RWPE1 (cell line): ENCODE data around the gene FOLR2.
A peak's percentile ranks its signal among the peaks of the same experiment; 100 is the strongest.

Source experiments
- CTCF ChIA-PET: fragments of 350-600 bp; sonication (Branson Sonifier 250); formaldehyde crosslinking; extraction: SDS; loops from one replicate; lab custom pipeline; 2021; lab: Yijun Ruan, JAX
- POLR2A ChIA-PET: fragments of 400-600 bp; formaldehyde crosslinking; extraction: SDS; loops from one replicate; lab custom pipeline; 2020; ENCODE audit warnings: antibody characterized with exemption; ENCODE audit not compliant: low non-redundant PET; lab: Yijun Ruan, JAX
- DNase-seq: peaks from one replicate; pipeline ENCODE4 v3.0.0; 2012; ENCODE audit warnings: low spot score
- H3K27ac ChIP-seq: fragments of 450-650 bp; 2 replicates; pipeline ENCODE4 v1.5.1; 2017
- CTCF ChIP-seq: fragments of 450-650 bp; conservative IDR thresholded peaks from 2 replicates; pipeline ENCODE4 v1.5.1; 2017; ENCODE audit warnings: low read depth, mild to moderate bottlenecking

The FOLR2 gene

GRCh38 chr11:72240461-72241290, 24.1 kb downstream of the FOLR2 start:
- ChIA-PET POLR2A (no interaction called here), CTCF (interaction anchor here (0.6 to 1.0 kb wide), 2 partner anchors 9 to 215 kb away, joined by 3 read pairs; no protein-coding TSS in a partner anchor)
- H3K27ac ChIP-seq = peak overlapping the region; percentile 76
- TF ChIP-seq CTCF = no peak
- DNase-seq = no peak

GRCh38 chr11:72241291-72241781, 24.7 kb downstream of the FOLR2 start:
- DNase-seq = no peak

GRCh38 chr11:72242141-72242540, 25.5 kb downstream of the FOLR2 start:
- ChIA-PET CTCF (interaction anchor here (0.6 kb wide), 1 partner anchor 18 kb away, joined by 4 read pairs; no protein-coding TSS in a partner anchor), POLR2A (interaction anchor here (0.6 kb wide), 1 partner anchor 12 kb away, joined by 3 read pairs; no protein-coding TSS in a partner anchor)
- no peak overlapping the region for H3K27ac ChIP-seq
- no peak for TF ChIP-seq CTCF
- no peak for DNase-seq

More at GRCh38 chr11:72241291-72241781, 24.7 kb downstream of the FOLR2 start:
- CTCF ChIA-PET = interaction anchor here (0.6 kb wide), 2 partner anchors 8 to 17 kb away, joined by 3 to 4 read pairs; no protein-coding TSS in a partner anchor
- no peak overlapping the region for H3K27ac ChIP-seq
- POLR2A ChIA-PET = no interaction called here
- no peak for TF ChIP-seq CTCF

GRCh38 chr11:72243173-72244059, 26.8 kb downstream of the FOLR2 start:
- ChIA-PET CTCF (interaction anchor here (0.8 kb wide), 1 partner anchor 188 kb away, joined by 3 read pairs; no protein-coding TSS in a partner anchor), POLR2A (no interaction called here)
- TF ChIP-seq CTCF = no peak
- no peak for DNase-seq
- no peak overlapping the region for H3K27ac ChIP-seq

GRCh38 chr11:72244060-72244360, 27.4 kb downstream of the FOLR2 start, which contains the start of gene PHOX2A:
Gene PHOX2A, minus strand, starts transcription at chr11:72244176. Its CDS starts 172 bp downstream, at chr11:72244004.
- DNase-seq = no peak
- no peak for TF ChIP-seq CTCF
- CTCF ChIA-PET = no interaction called here

More at GRCh38 chr11:72244060-72244360, 27.4 kb downstream of the FOLR2 start, which contains the start of gene PHOX2A:
- H3K27ac ChIP-seq = no peak within 1 kb of the TSS
- POLR2A ChIA-PET = no interaction called here
